ENCODE measurements around the gene COL21A1.

The COL21A1 gene

GRCh38 chr6:56162081-56162480, 85.3 kb downstream of the COL21A1 start:
- TF ChIP-seq CTCF (IDR thresholded peaks at IDR 0.05; ENCODE audit: insufficient read depth, low read length, poor library complexity, severe bottlenecking): no peak

GRCh38 chr6:56160489-56160888, 86.9 kb downstream of the COL21A1 start:
- no peaks in the 10 kb centered on the region for H3K36me3 ChIP-seq (ENCODE audit: control insufficient read depth, insufficient read depth, low read length)
- TF ChIP-seq CTCF (IDR thresholded peaks at IDR 0.05; ENCODE audit: insufficient read depth, low read length, poor library complexity, severe bottlenecking): no peak
- H3K4me3 ChIP-seq (replicated peaks; ENCODE audit: low read depth, low read length): no peak overlapping the region
- no peaks in the 10 kb centered on the region for H3K27me3 ChIP-seq (replicated peaks; ENCODE audit: control insufficient read depth, insufficient read depth, low read length)
- DNase-seq (ENCODE audit: extremely low read depth, insufficient read length): no peak

More at GRCh38 chr6:56162081-56162480, 85.3 kb downstream of the COL21A1 start:
- DNase-seq (ENCODE audit: extremely low read depth, insufficient read length): no peak
- Histone ChIP-seq H3K36me3 (ENCODE audit: control insufficient read depth, insufficient read depth, low read length) (no peaks in the 10 kb centered on the region), H3K4me3 (replicated peaks; ENCODE audit: low read depth, low read length) (no peak overlapping the region), H3K27me3 (replicated peaks; ENCODE audit: control insufficient read depth, insufficient read depth, low read length) (no peaks in the 10 kb centered on the region)

GRCh38 chr6:56158571-56158970, 88.8 kb downstream of the COL21A1 start:
- no peak overlapping the region for H3K4me3 ChIP-seq (replicated peaks; ENCODE audit: low read depth, low read length)
- DNase-seq (ENCODE audit: extremely low read depth, insufficient read length): no peak
- no peaks in the 10 kb centered on the region for H3K36me3 ChIP-seq (ENCODE audit: control insufficient read depth, insufficient read depth, low read length)
- TF ChIP-seq CTCF (IDR thresholded peaks at IDR 0.05; ENCODE audit: insufficient read depth, low read length, poor library complexity, severe bottlenecking): no peak
- H3K27me3 ChIP-seq (replicated peaks; ENCODE audit: control insufficient read depth, insufficient read depth, low read length): no peaks in the 10 kb centered on the region

- no peaks in the 10 kb centered on the region for H3K36me3 ChIP-seq (ENCODE audit: control insufficient read depth, insufficient read depth, low read length)
- DNase-seq (ENCODE audit: extremely low read depth, insufficient read length): no peak
- no peak for TF ChIP-seq CTCF (IDR thresholded peaks at IDR 0.05; ENCODE audit: insufficient read depth, low read length, poor library complexity, severe bottlenecking)
- H3K4me3 ChIP-seq (replicated peaks; ENCODE audit: low read depth, low read length): no peak overlapping the region
- no peaks in the 10 kb centered on the region for H3K27me3 ChIP-seq (replicated peaks; ENCODE audit: control insufficient read depth, insufficient read depth, low read length)
Observed at GRCh38 chr6:56156643-56157042, 90.7 kb downstream of the COL21A1 start.

GRCh38 chr6:56155634-56156141, 91.7 kb downstream of the COL21A1 start:
- DNase-seq (ENCODE audit: extremely low read depth, insufficient read length): no peak
- no peak for TF ChIP-seq CTCF (IDR thresholded peaks at IDR 0.05; ENCODE audit: insufficient read depth, low read length, poor library complexity, severe bottlenecking)
- Histone ChIP-seq H3K4me3 (replicated peaks; ENCODE audit: low read depth, low read length) (no peak overlapping the region), H3K36me3 (ENCODE audit: control insufficient read depth, insufficient read depth, low read length) (no peaks in the 10 kb centered on the region), H3K27me3 (replicated peaks; ENCODE audit: control insufficient read depth, insufficient read depth, low read length) (no peaks in the 10 kb centered on the region)

GRCh38 chr6:56154076-56154475, 93.3 kb downstream of the COL21A1 start:
- no peaks in the 10 kb centered on the region for H3K27me3 ChIP-seq (replicated peaks; ENCODE audit: control insufficient read depth, insufficient read depth, low read length)
- no peak for DNase-seq (ENCODE audit: extremely low read depth, insufficient read length)
- no peak for TF ChIP-seq CTCF (IDR thresholded peaks at IDR 0.05; ENCODE audit: insufficient read depth, low read length, poor library complexity, severe bottlenecking)
- no peaks in the 10 kb centered on the region for H3K36me3 ChIP-seq (ENCODE audit: control insufficient read depth, insufficient read depth, low read length)
- H3K4me3 ChIP-seq (replicated peaks; ENCODE audit: low read depth, low read length): no peak overlapping the region

Measured in GM06990 (cell line).